Measurements from ENCODE around the gene F2R.

GRCh38 chr5:76762484-76762883, 46.6 kb downstream of the F2R start:
- TF ChIP-seq CTCF (IDR thresholded peaks at IDR 0.05), result no peak
- TF ChIP-seq EP300 (IDR thresholded peaks at IDR 0.05; ENCODE audit: low read depth), result no peak

Data from transverse colon (tissue), 3 donors.